Liver (tissue), 3 donors: ENCODE data around the gene COL9A3.

ENCODE experiments used
- GABPA ChIP-seq, 2 donors: IDR thresholded peaks in 1 of 2; conservative IDR thresholded peaks in 1 of 2; 2 replicates each; pipeline ENCODE4 v1.6.1; 2016; ENCODE audit warnings: antibody characterized with exemption in 2 of 2, mild to moderate bottlenecking in 1 of 2, moderate library complexity in 1 of 2
- JUND ChIP-seq, 2 donors: IDR thresholded peaks; 2 replicates each; pipeline ENCODE4 v1.6.1; 2016; ENCODE audit warnings: antibody characterized with exemption in 2 of 2
- NR2F2 ChIP-seq: IDR thresholded peaks from 2 replicates; pipeline ENCODE4 v1.6.1; 2016; ENCODE audit warnings: antibody characterized with exemption
- RAD21 ChIP-seq, 2 donors: IDR thresholded peaks; 2 replicates each; pipeline ENCODE4 v1.6.1; 2016; ENCODE audit warnings: antibody characterized with exemption in 2 of 2, mild to moderate bottlenecking in 2 of 2
- RXRA ChIP-seq, 2 donors: IDR thresholded peaks; 2 replicates each; pipeline ENCODE4 v1.6.1; 2017 to 2018; ENCODE audit warnings: antibody characterized with exemption in 2 of 2, mild to moderate bottlenecking in 1 of 2
- YY1 ChIP-seq: IDR thresholded peaks from 2 replicates; pipeline ENCODE4 v1.6.1; 2016; ENCODE audit warnings: antibody characterized with exemption, mild to moderate bottlenecking
- TF ChIP-seq, protein P1 (sequence below): fragments of 150-350 bp; IDR thresholded peaks from 2 replicates; pipeline ENCODE4 v1.5.1; 2017; ENCODE audit warnings: improper control_type of control experiment, low read depth, low read length; ENCODE audit not compliant: missing input control
- TF ChIP-seq, protein P2 (sequence below): IDR thresholded peaks from 2 replicates; pipeline ENCODE4 v1.6.1; 2016; ENCODE audit warnings: antibody characterized with exemption
- donor health status: healthy.
- donor health status: healthy.

DNA sequence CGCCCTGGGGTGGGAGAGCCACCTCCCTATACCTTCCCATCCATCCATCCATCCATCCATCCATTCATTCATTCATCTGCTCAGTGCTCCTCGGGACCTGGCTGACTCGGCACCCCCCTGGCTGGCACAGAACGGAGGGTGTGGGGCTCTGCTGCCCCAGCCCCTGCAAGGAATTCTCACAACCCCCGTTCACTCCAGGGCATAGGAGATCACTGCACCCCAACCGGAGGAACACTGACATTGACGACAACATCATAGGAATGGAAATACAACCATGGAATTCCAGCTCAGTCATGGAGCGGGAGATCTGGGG, 48.7 kb upstream of the COL9A3 start:
- TF ChIP-seq, protein P1, sequence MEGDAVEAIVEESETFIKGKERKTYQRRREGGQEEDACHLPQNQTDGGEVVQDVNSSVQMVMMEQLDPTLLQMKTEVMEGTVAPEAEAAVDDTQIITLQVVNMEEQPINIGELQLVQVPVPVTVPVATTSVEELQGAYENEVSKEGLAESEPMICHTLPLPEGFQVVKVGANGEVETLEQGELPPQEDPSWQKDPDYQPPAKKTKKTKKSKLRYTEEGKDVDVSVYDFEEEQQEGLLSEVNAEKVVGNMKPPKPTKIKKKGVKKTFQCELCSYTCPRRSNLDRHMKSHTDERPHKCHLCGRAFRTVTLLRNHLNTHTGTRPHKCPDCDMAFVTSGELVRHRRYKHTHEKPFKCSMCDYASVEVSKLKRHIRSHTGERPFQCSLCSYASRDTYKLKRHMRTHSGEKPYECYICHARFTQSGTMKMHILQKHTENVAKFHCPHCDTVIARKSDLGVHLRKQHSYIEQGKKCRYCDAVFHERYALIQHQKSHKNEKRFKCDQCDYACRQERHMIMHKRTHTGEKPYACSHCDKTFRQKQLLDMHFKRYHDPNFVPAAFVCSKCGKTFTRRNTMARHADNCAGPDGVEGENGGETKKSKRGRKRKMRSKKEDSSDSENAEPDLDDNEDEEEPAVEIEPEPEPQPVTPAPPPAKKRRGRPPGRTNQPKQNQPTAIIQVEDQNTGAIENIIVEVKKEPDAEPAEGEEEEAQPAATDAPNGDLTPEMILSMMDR, result no peak
- TF ChIP-seq RXRA (IDR thresholded peaks at IDR 0.05), result no peak
- no peak for TF ChIP-seq JUND (IDR thresholded peaks at IDR 0.05)
- TF ChIP-seq, protein P2, sequence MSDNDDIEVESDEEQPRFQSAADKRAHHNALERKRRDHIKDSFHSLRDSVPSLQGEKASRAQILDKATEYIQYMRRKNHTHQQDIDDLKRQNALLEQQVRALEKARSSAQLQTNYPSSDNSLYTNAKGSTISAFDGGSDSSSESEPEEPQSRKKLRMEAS, result no peak
- TF ChIP-seq NR2F2, result no peak
- no peak for TF ChIP-seq GABPA (IDR thresholded peaks at IDR 0.05 in 1 of 2, conservative IDR thresholded peaks at IDR 0.05 in 1 of 2)
- TF ChIP-seq YY1, result no peak
- TF ChIP-seq RAD21 (IDR thresholded peaks at IDR 0.05), result no peak
